ENCODE measurements around the gene SLC8A3. TPM values are rescaled to one million over a fixed set of nuclear protein-coding genes. Genes with fewer than 3 reads are reported as not detected.

The SLC8A3 gene
- total RNA-seq, 1 donor: under 0.01 TPM

DNA sequence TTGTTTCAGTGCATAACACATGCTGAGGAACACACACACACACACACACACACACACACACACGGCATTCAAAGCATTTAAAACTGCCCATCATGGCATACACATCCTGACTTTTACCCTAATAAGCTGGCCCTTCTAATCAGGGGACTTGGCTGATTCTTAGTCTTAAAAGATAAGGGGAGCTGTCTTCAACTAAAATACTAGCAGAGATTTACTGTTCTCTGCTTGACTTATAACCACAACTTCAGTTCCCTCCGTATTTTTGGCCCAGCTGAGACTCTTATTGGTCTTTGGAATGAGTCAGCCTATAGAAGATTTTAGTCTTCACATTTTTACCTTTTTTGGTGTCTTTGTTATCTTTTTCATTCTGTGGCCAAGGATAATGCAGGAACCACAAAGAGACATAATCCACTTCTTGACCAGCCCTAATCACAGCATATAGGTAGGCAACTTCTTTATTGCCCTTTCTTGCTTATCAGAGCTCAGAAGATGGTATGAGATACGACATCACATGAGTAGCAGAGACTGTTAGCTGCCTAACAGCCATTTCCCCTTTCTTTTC, 25.1 kb upstream of the SLC8A3 start:
- Histone ChIP-seq H3K9me3 (ENCODE audit: low read depth, low read length) (no peaks in the 10 kb centered on the region), H3K27me3 (ENCODE audit: insufficient read depth, low read length) (no peaks in the 10 kb centered on the region), H3K79me2 (ENCODE audit: insufficient read depth, low read length) (no peaks in the 10 kb centered on the region), H3K27ac (ENCODE audit: low read depth, low read length) (no peak overlapping the region), H2AFZ (ENCODE audit: low read length) (no peak overlapping the region), H3K36me3 (ENCODE audit: insufficient read depth, low read length) (no peaks in the 10 kb centered on the region), H3K4me3 (ENCODE audit: insufficient read depth, low read length) (no peak overlapping the region), H4K20me1 (ENCODE audit: insufficient read depth, low read length) (no peaks in the 10 kb centered on the region), H3K4me1 (ENCODE audit: insufficient read depth, low read length) (no peaks in the 10 kb centered on the region), H3K4me2 (ENCODE audit: insufficient read depth, low read length) (no peak overlapping the region)
- TF ChIP-seq, protein P1, sequence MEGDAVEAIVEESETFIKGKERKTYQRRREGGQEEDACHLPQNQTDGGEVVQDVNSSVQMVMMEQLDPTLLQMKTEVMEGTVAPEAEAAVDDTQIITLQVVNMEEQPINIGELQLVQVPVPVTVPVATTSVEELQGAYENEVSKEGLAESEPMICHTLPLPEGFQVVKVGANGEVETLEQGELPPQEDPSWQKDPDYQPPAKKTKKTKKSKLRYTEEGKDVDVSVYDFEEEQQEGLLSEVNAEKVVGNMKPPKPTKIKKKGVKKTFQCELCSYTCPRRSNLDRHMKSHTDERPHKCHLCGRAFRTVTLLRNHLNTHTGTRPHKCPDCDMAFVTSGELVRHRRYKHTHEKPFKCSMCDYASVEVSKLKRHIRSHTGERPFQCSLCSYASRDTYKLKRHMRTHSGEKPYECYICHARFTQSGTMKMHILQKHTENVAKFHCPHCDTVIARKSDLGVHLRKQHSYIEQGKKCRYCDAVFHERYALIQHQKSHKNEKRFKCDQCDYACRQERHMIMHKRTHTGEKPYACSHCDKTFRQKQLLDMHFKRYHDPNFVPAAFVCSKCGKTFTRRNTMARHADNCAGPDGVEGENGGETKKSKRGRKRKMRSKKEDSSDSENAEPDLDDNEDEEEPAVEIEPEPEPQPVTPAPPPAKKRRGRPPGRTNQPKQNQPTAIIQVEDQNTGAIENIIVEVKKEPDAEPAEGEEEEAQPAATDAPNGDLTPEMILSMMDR (IDR thresholded peaks at IDR 0.05; ENCODE audit: extremely low read depth, low read depth, low read length): no peak
- no peak for DNase-seq (ENCODE audit: insufficient read length, low spot score, missing footprints)

DNA sequence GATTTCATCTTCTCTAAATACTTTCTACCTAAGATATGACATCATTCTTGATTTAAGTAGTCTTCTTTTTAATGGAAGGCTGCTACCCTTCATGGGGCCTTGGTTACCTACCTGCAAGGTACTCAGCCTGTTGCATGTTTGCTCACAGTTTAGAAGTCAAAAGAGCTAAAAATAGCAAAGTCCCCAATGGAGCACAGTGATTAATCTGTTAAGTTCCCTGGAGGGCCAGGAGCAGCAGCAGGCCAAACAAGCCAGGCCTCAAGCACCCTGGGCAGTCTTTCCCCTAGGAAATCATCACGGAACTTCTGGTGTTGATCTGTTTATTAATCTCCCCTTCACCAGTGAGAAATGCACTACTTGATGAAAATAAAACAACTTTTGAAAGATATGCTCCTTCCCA, 24.0 kb upstream of the SLC8A3 start:
- H2AFZ ChIP-seq (ENCODE audit: low read length): no peak overlapping the region
- no peaks in the 10 kb centered on the region for H3K27me3 ChIP-seq (ENCODE audit: insufficient read depth, low read length)
- TF ChIP-seq, protein P1 (IDR thresholded peaks at IDR 0.05; ENCODE audit: extremely low read depth, low read depth, low read length): no peak
- no peaks in the 10 kb centered on the region for H3K36me3 ChIP-seq (ENCODE audit: insufficient read depth, low read length)
- no peaks in the 10 kb centered on the region for H3K4me1 ChIP-seq (ENCODE audit: insufficient read depth, low read length)
- H4K20me1 ChIP-seq (ENCODE audit: insufficient read depth, low read length): no peaks in the 10 kb centered on the region
- H3K4me3 ChIP-seq (ENCODE audit: insufficient read depth, low read length): no peak overlapping the region
- H3K27ac ChIP-seq (ENCODE audit: low read depth, low read length): no peak overlapping the region
- DNase-seq (ENCODE audit: insufficient read length, low spot score, missing footprints): peak; percentile 31
- H3K4me2 ChIP-seq (ENCODE audit: insufficient read depth, low read length): no peak overlapping the region
- no peaks in the 10 kb centered on the region for H3K79me2 ChIP-seq (ENCODE audit: insufficient read depth, low read length)
- no peaks in the 10 kb centered on the region for H3K9me3 ChIP-seq (ENCODE audit: low read depth, low read length)

GRCh38 chr14:70208380-70208779, 19.6 kb upstream of the SLC8A3 start:
- Histone ChIP-seq H3K27me3 (ENCODE audit: insufficient read depth, low read length) (no peaks in the 10 kb centered on the region), H3K4me3 (ENCODE audit: insufficient read depth, low read length) (no peak overlapping the region), H3K79me2 (ENCODE audit: insufficient read depth, low read length) (no peaks in the 10 kb centered on the region), H3K9me3 (ENCODE audit: low read depth, low read length) (no peaks in the 10 kb centered on the region), H3K4me2 (ENCODE audit: insufficient read depth, low read length) (no peak overlapping the region), H3K27ac (ENCODE audit: low read depth, low read length) (no peak overlapping the region), H3K4me1 (ENCODE audit: insufficient read depth, low read length) (no peaks in the 10 kb centered on the region), H4K20me1 (ENCODE audit: insufficient read depth, low read length) (no peaks in the 10 kb centered on the region), H2AFZ (ENCODE audit: low read length) (no peak overlapping the region), H3K36me3 (ENCODE audit: insufficient read depth, low read length) (no peaks in the 10 kb centered on the region)
- TF ChIP-seq, protein P1 (IDR thresholded peaks at IDR 0.05; ENCODE audit: extremely low read depth, low read depth, low read length): no peak
- no peak for DNase-seq (ENCODE audit: insufficient read length, low spot score, missing footprints)

GRCh38 chr14:70203686-70204085, 14.9 kb upstream of the SLC8A3 start:
- no peaks in the 10 kb centered on the region for H3K27me3 ChIP-seq (ENCODE audit: insufficient read depth, low read length)
- H2AFZ ChIP-seq (ENCODE audit: low read length): no peak overlapping the region
- H3K27ac ChIP-seq (ENCODE audit: low read depth, low read length): no peak overlapping the region
- H4K20me1 ChIP-seq (ENCODE audit: insufficient read depth, low read length): no peaks in the 10 kb centered on the region
- no peaks in the 10 kb centered on the region for H3K36me3 ChIP-seq (ENCODE audit: insufficient read depth, low read length)
- H3K4me3 ChIP-seq (ENCODE audit: insufficient read depth, low read length): no peak overlapping the region
- no peaks in the 10 kb centered on the region for H3K79me2 ChIP-seq (ENCODE audit: insufficient read depth, low read length)
- no peaks in the 10 kb centered on the region for H3K9me3 ChIP-seq (ENCODE audit: low read depth, low read length)
- no peak overlapping the region for H3K4me2 ChIP-seq (ENCODE audit: insufficient read depth, low read length)
- no peak for DNase-seq (ENCODE audit: insufficient read length, low spot score, missing footprints)
- H3K4me1 ChIP-seq (ENCODE audit: insufficient read depth, low read length): no peaks in the 10 kb centered on the region
- TF ChIP-seq, protein P1 (IDR thresholded peaks at IDR 0.05; ENCODE audit: extremely low read depth, low read depth, low read length): no peak

Measured in osteoblast (primary cell).